Caco-2 (cell line): ENCODE data around the gene MSI1. TPM values are rescaled to one million over a fixed set of nuclear protein-coding genes. Genes with fewer than 3 reads are reported as not detected.

Source experiments
- BruUV-seq: library from RNA; stranded (reverse); fragments of 400-500 nt; replicated peaks from 2 replicates; lab custom pipeline; 2021; lab: Mats Ljungman, UMichigan
- CTCF ChIA-PET: fragments of 300-600 bp; sonication (Branson Sonifier 250); formaldehyde crosslinking; loops from one replicate; lab custom pipeline; 2022; ENCODE audit warnings: antibody characterized with exemption; lab: Charles Lee
- POLR2A ChIA-PET: fragments of 300-600 bp; sonication (Branson Sonifier 250); formaldehyde crosslinking; loops from one replicate; lab custom pipeline; 2022; ENCODE audit warnings: antibody characterized with exemption; lab: Charles Lee
- DNase-seq, 2 experiments: peaks; one replicate each; pipeline versions ENCODE4 v3.0.0 to v3.0.0-alpha.2; 2020 to 2022
- H3K27me3 ChIP-seq: replicated peaks from 2 replicates; pipeline ENCODE4 v1.6.0; 2011; ENCODE audit warnings: low read length; ENCODE audit not compliant: control insufficient read depth, insufficient read depth
- H3K36me3 ChIP-seq: 2 replicates; pipeline ENCODE4 v1.5.1; 2011; ENCODE audit warnings: low read length; ENCODE audit not compliant: control insufficient read depth, insufficient read depth
- H3K4me1 ChIP-seq: fragments of 250-450 bp; sonication (Bioruptor Pico); 2 replicates; pipeline ENCODE4 v1.5.1; 2020; ENCODE audit warnings: mild to moderate bottlenecking
- H3K4me3 ChIP-seq: 2 replicates; pipeline ENCODE4 v1.5.1; 2011; ENCODE audit warnings: low read depth, mild to moderate bottlenecking, control low read depth, low read length
- H3K9me3 ChIP-seq: fragments of 250-450 bp; sonication (Bioruptor Pico); 2 replicates; pipeline ENCODE4 v1.5.1; 2020; ENCODE audit warnings: mild to moderate bottlenecking, moderate library complexity
- H3K27ac Mint-ChIP-seq: one replicate; pipeline ENCODE4 v1.8.0; 2022; ENCODE audit warnings: mixed read lengths; ENCODE audit not compliant: unreplicated experiment
- H3K27me3 Mint-ChIP-seq: one replicate; pipeline ENCODE4 v1.8.0; 2022; ENCODE audit warnings: mixed read lengths; ENCODE audit not compliant: insufficient read depth, unreplicated experiment
- H3K36me3 Mint-ChIP-seq: one replicate; pipeline ENCODE4 v1.8.0; 2022; ENCODE audit warnings: mild to moderate bottlenecking, mixed read lengths; ENCODE audit not compliant: insufficient read depth, unreplicated experiment
- H3K4me1 Mint-ChIP-seq: one replicate; pipeline ENCODE4 v1.8.0; 2022; ENCODE audit warnings: low read depth, mixed read lengths; ENCODE audit not compliant: unreplicated experiment
- H3K4me3 Mint-ChIP-seq: one replicate; pipeline ENCODE4 v1.8.0; 2022; ENCODE audit warnings: mild to moderate bottlenecking, moderate library complexity, mixed read lengths; ENCODE audit not compliant: unreplicated experiment
- H3K9me3 Mint-ChIP-seq: one replicate; pipeline ENCODE4 v1.8.0; 2022; ENCODE audit warnings: mixed read lengths; ENCODE audit not compliant: unreplicated experiment
- CTCF ChIP-seq, 2 experiments: fragments of 200-600 bp in 1 of 2; IDR thresholded peaks; 1 replicate in 1 of 2; 2 replicates in 1 of 2; pipeline versions ENCODE4 v1.5.1 to v1.8.0; 2011 to 2022; ENCODE audit warnings: antibody characterized with exemption in 1 of 2, control low read depth in 1 of 2, inconsistent platforms in 1 of 2, low read depth in 1 of 2, low read length in 1 of 2, mild to moderate bottlenecking in 1 of 2, moderate library complexity in 1 of 2; ENCODE audit not compliant: insufficient read depth in 1 of 2, severe bottlenecking in 1 of 2, unreplicated experiment in 1 of 2
- intact Hi-C: fragments of 100-400 bp; cut with micrococcal nuclease; formaldehyde crosslinking; loops from one replicate; pipeline ENCODE4 v1.10.0; 2022; ENCODE audit not compliant: unreplicated experiment
- total RNA-seq: library from RNA; stranded (reverse); gene quantifications from 2 replicates; pipeline ENCODE4 v1.2.3, GENCODE V29; 2022

The MSI1 gene
- total RNA-seq, 1 experiment from 2014 or later: 24.8 TPM

- no peak for DNase-seq
- ChIA-PET POLR2A (no interaction called here), CTCF (no interaction called here)
- BruUV-seq: no TSS peak
- intact Hi-C loops: no loop called here
- H3K4me1 Mint-ChIP-seq: no peaks in the 10 kb centered on the region
- no peaks in the 10 kb centered on the region for H3K9me3 Mint-ChIP-seq
- no peak for TF ChIP-seq CTCF (IDR thresholded peaks at IDR 0.05; ENCODE audit: insufficient read depth in 1 of 2, low read depth in 1 of 2, low read length in 1 of 2, severe bottlenecking in 1 of 2, unreplicated experiment in 1 of 2)
- H3K27me3 ChIP-seq: no peaks in the 10 kb centered on the region
- no peak overlapping the region for H3K4me3 ChIP-seq
- H3K4me1 ChIP-seq: no peaks in the 10 kb centered on the region
- H3K36me3 Mint-ChIP-seq: peaks cover 31% of the 10 kb centered on the region
- H3K4me3 Mint-ChIP-seq: no peak overlapping the region
- H3K27me3 Mint-ChIP-seq: no peaks in the 10 kb centered on the region
- no peak overlapping the region for H3K27ac Mint-ChIP-seq
- peaks cover 2% of the 10 kb centered on the region for H3K36me3 ChIP-seq
- H3K9me3 ChIP-seq: no peaks in the 10 kb centered on the region
Measured at GRCh38 chr12:120359128-120359527, 9.8 kb downstream of the MSI1 start.

DNA sequence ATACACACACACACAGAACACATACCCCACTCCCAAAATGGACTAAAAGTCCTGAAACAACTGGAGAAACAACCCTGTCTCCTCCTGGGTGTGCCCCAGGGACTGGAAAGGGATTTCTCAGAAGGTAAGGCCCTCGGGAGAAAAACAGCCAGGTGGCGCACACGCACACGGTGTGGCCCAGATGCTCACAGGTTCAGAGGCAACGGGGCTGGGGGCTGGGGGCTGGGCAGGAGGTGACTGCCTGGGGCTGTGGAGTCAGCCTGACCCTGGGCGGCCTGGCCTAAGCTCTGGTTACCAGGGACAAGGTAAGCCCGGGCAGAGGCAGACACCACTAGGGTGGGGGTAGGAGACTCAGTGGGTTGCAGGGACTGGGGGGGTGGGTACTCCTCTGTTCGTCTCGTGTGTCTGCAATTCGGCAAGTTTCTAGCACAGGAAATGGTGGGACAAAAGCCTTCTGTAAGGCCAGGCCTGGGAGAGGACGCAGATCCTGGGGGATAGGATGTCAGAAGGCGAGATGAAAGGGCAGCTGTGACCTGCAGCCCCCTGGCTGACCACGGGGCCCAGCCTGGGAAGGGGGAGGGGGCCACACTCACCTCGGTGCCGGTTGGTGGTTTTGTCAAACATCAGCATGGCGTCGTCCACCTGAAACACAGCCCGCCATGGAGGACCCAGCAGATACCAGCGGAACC, 10.4 kb downstream of the MSI1 start:
- TF ChIP-seq CTCF (IDR thresholded peaks at IDR 0.05; ENCODE audit: insufficient read depth in 1 of 2, low read depth in 1 of 2, low read length in 1 of 2, severe bottlenecking in 1 of 2, unreplicated experiment in 1 of 2): peak in 1 of 2 experiments; percentile 3
- no peaks in the 10 kb centered on the region for H3K27me3 ChIP-seq
- intact Hi-C loops: no loop called here
- ChIA-PET CTCF (interaction anchor here (0.6 kb wide), 1 partner anchor 71 kb away, joined by 3 read pairs; no protein-coding TSS in a partner anchor), POLR2A (no interaction called here)
- Mint-ChIP-seq H3K27me3 (no peaks in the 10 kb centered on the region), H3K4me1 (no peaks in the 10 kb centered on the region), H3K9me3 (no peaks in the 10 kb centered on the region), H3K4me3 (no peak overlapping the region), H3K27ac (no peak overlapping the region), H3K36me3 (peaks cover 27% of the 10 kb centered on the region)
- H3K4me1 ChIP-seq: no peaks in the 10 kb centered on the region
- no TSS peak for BruUV-seq
- H3K4me3 ChIP-seq: no peak overlapping the region
- DNase-seq: peak in 1 of 2 experiments; percentile 31
- H3K9me3 ChIP-seq: no peaks in the 10 kb centered on the region
- peaks cover 2% of the 10 kb centered on the region for H3K36me3 ChIP-seq

DNA sequence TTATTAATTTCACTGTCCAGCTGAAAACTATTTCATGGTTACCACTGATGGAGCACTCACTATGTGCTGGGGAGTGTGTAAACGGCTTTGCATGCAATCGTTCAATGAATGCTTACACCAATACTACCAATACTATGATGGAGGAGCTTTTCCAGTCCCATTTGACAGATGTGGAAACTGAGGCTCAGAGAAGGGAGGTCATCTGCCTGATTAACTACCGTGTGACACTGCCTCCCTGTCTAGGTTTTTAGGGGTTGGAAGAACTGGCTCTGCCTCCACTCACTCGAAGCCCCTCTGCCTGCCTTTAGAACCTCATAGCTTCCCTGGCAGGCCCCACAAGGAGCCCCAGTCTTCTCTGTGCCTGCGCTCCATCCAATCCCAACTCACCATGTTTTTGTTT, 11.9 kb downstream of the MSI1 start:
- POLR2A ChIA-PET: no interaction called here
- no TSS peak for BruUV-seq
- Histone ChIP-seq H3K9me3 (no peaks in the 10 kb centered on the region), H3K27me3 (no peaks in the 10 kb centered on the region), H3K36me3 (peaks cover 2% of the 10 kb centered on the region), H3K4me1 (no peaks in the 10 kb centered on the region), H3K4me3 (no peak overlapping the region)
- intact Hi-C loops: loop anchor here (2.0 kb wide), 1 partner anchor 110 kb away; no protein-coding TSS in a partner anchor
- Mint-ChIP-seq H3K4me3 (no peak overlapping the region), H3K36me3 (peaks cover 19% of the 10 kb centered on the region), H3K27ac (no peak overlapping the region), H3K9me3 (no peaks in the 10 kb centered on the region), H3K27me3 (no peaks in the 10 kb centered on the region), H3K4me1 (no peaks in the 10 kb centered on the region)
- CTCF ChIA-PET: interaction anchor here (1.0 to 1.4 kb wide), 3 partner anchors 73 to 110 kb away, joined by 3 to 5 read pairs (median 4); no protein-coding TSS in a partner anchor
- no peak for TF ChIP-seq CTCF (IDR thresholded peaks at IDR 0.05; ENCODE audit: insufficient read depth in 1 of 2, low read depth in 1 of 2, low read length in 1 of 2, severe bottlenecking in 1 of 2, unreplicated experiment in 1 of 2)
- DNase-seq: no peak
